DND-41 (cell line): ENCODE data around the gene FADS2.

Experiments used
- EZH2 ChIP-seq: IDR thresholded peaks from 3 replicates; pipeline ENCODE4 v1.6.1; 2012; ENCODE audit warnings: borderline replicate concordance, low read depth, mild to moderate bottlenecking, moderate library complexity, low read length, inconsistent platforms; ENCODE audit not compliant: severe bottlenecking
- TF ChIP-seq, protein P1 (sequence below): IDR thresholded peaks from 2 replicates; pipeline ENCODE4 v1.5.1; 2012; ENCODE audit warnings: borderline replicate concordance, low read length, moderate library complexity, mild to moderate bottlenecking; ENCODE audit not compliant: poor library complexity, severe bottlenecking; ENCODE audit errors: extremely low read depth

DNA sequence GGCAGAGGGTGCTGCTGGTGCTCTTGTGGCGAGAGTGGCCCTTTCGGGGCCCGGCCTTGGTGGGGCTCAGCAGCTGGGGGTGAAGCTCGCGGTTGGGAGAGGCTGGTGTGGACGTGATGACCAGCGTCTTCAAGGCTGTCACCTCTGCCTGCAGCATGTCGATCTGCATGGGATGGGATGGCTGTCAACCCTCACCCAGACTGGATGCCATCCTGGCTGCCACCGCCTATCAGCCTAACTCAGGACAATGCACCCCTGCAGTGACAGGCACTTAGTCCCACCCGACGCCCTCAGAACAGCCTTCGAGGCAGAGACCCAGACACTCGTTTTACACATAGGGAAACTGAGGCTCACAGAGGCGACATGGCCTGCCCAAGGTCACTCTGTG is 78.4 kb downstream of the FADS2 start:
- TF ChIP-seq, protein P1, sequence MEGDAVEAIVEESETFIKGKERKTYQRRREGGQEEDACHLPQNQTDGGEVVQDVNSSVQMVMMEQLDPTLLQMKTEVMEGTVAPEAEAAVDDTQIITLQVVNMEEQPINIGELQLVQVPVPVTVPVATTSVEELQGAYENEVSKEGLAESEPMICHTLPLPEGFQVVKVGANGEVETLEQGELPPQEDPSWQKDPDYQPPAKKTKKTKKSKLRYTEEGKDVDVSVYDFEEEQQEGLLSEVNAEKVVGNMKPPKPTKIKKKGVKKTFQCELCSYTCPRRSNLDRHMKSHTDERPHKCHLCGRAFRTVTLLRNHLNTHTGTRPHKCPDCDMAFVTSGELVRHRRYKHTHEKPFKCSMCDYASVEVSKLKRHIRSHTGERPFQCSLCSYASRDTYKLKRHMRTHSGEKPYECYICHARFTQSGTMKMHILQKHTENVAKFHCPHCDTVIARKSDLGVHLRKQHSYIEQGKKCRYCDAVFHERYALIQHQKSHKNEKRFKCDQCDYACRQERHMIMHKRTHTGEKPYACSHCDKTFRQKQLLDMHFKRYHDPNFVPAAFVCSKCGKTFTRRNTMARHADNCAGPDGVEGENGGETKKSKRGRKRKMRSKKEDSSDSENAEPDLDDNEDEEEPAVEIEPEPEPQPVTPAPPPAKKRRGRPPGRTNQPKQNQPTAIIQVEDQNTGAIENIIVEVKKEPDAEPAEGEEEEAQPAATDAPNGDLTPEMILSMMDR: no peak
- no peak for TF ChIP-seq EZH2
